K562 (cell line): ENCODE measurements around the gene PRCP. TPM values are rescaled to one million over a fixed set of nuclear protein-coding genes. Genes with fewer than 3 reads are reported as not detected.

Experiments used
- ATAC-seq: fragments of 200-7000 bp; cut with Tn5 transposase; 3 replicates; pipeline ENCODE4 v1.9.1; 2020; ENCODE audit warnings: moderate library complexity
- BruUV-seq: library from RNA; stranded (reverse); fragments of 400-500 nt; replicated peaks from 2 replicates; lab custom pipeline; 2021; lab: Mats Ljungman, UMichigan
- CTCF ChIA-PET: fragments of 300-600 bp; formaldehyde crosslinking; extraction: SDS; loops from one replicate; lab custom pipeline; 2021; ENCODE audit warnings: low intra/inter-chr PET ratio; lab: Yijun Ruan, JAX
- POLR2A ChIA-PET: fragments of 300-600, 350-650 bp; sonication (Branson Sonifier 250); formaldehyde crosslinking; extraction: SDS; loops from one replicate; lab custom pipeline; 2021; ENCODE audit warnings: antibody characterized with exemption, inconsistent platforms; lab: Yijun Ruan, JAX
- DNase-seq, 4 experiments: peaks; one replicate each; pipeline versions ENCODE4 v3.0.0 to v3.0.0-alpha.2; 2011 to 2018; ENCODE audit warnings: low spot score in 3 of 4, mixed read lengths in 3 of 4; ENCODE audit errors: extremely low read depth in 1 of 4
- FAIRE-seq: peaks from 2 replicates; lab custom pipeline; 2011; peaks lifted over from hg19 to GRCh38; lab: Jason Lieb, UNC
- H2AFZ ChIP-seq: 2 replicates; pipeline ENCODE4 v1.6.0; 2011; ENCODE audit warnings: low read depth, low read length, control low read depth, inconsistent platforms
- H3K27ac ChIP-seq: fragments of 200-600 bp; 3 replicates; pipeline ENCODE4 v1.8.0; 2011; ENCODE audit warnings: low read depth, mild to moderate bottlenecking, control low read depth, inconsistent platforms, low read length, moderate library complexity, mixed read lengths; ENCODE audit errors: extremely low read depth
- H3K27me3 ChIP-seq, 2 experiments: fragments of 300-600 bp in 1 of 2; 2 replicates in 1 of 2; 3 replicates in 1 of 2; pipeline versions ENCODE4 v1.6.0 to v1.8.0; 2011; ENCODE audit warnings: inconsistent platforms in 2 of 2, low read length in 2 of 2, mild to moderate bottlenecking in 1 of 2, mixed read lengths in 1 of 2, moderate library complexity in 1 of 2; ENCODE audit not compliant: control insufficient read depth in 2 of 2, insufficient read depth in 2 of 2
- H3K36me3 ChIP-seq: fragments of 300-600 bp; 3 replicates; pipeline ENCODE4 v1.8.0; 2011; ENCODE audit warnings: mild to moderate bottlenecking, low read length, inconsistent platforms; ENCODE audit not compliant: control insufficient read depth, insufficient read depth
- H3K4me1 ChIP-seq, 2 experiments: fragments of 200-600 bp in 1 of 2; replicated peaks in 1 of 2; 2 replicates in 1 of 2; 3 replicates in 1 of 2; pipeline versions ENCODE4 v1.5.1 to v1.8.0; 2011; ENCODE audit warnings: inconsistent platforms in 2 of 2, low read length in 2 of 2, mild to moderate bottlenecking in 1 of 2, mixed read lengths in 1 of 2, moderate library complexity in 1 of 2; ENCODE audit not compliant: control insufficient read depth in 2 of 2, insufficient read depth in 2 of 2
- H3K4me2 ChIP-seq: 2 replicates; pipeline ENCODE4 v1.6.1; 2011; ENCODE audit warnings: low read length, control low read depth, inconsistent platforms, mixed read lengths; ENCODE audit not compliant: insufficient read depth
- H3K4me3 ChIP-seq: fragments of 200-600 bp; sonication (generic), shearing (Covaris generic); 2 replicates; pipeline ENCODE4 v1.5.1; 2016; ENCODE audit warnings: control low read depth, inconsistent platforms
- H3K79me2 ChIP-seq: fragments of 200-600 bp; 3 replicates; pipeline ENCODE4 v1.8.0; 2011; ENCODE audit warnings: low read length, inconsistent platforms; ENCODE audit not compliant: control insufficient read depth, insufficient read depth
- H3K9ac ChIP-seq, 2 experiments: 2 replicates each; pipeline versions ENCODE4 v1.6.0 to v1.6.1; 2011; ENCODE audit warnings: low read depth in 2 of 2, low read length in 2 of 2, control low read depth in 1 of 2, inconsistent platforms in 1 of 2, mild to moderate bottlenecking in 1 of 2, mixed read lengths in 1 of 2; ENCODE audit not compliant: insufficient read depth in 1 of 2
- H3K9me1 ChIP-seq: one replicate; pipeline ENCODE4 v1.6.0; 2011; ENCODE audit warnings: inconsistent platforms, mild to moderate bottlenecking, low read length, moderate library complexity; ENCODE audit not compliant: control insufficient read depth, insufficient read depth
- H3K9me3 ChIP-seq: replicated peaks from 2 replicates; pipeline ENCODE4 v1.5.1; 2011; ENCODE audit warnings: low read depth, low read length, inconsistent platforms; ENCODE audit not compliant: control insufficient read depth, insufficient read depth
- H4K20me1 ChIP-seq: replicated peaks from 2 replicates; pipeline ENCODE4 v1.6.1; 2011; ENCODE audit warnings: low read length, inconsistent platforms, mixed read lengths; ENCODE audit not compliant: control insufficient read depth, insufficient read depth
- BRF1 ChIP-seq: IDR thresholded peaks from 3 replicates; pipeline ENCODE4 v1.6.1; 2011; ENCODE audit warnings: borderline replicate concordance, mild to moderate bottlenecking; ENCODE audit not compliant: insufficient read length; ENCODE audit errors: extremely low read depth
- HDAC3 ChIP-seq: fragments of 450-650 bp; IDR thresholded peaks from 2 replicates; pipeline ENCODE4 v1.6.1; 2018; ENCODE audit warnings: borderline replicate concordance, mild to moderate bottlenecking, moderate library complexity; ENCODE audit not compliant: partially characterized antibody
- HES1 ChIP-seq: fragments of 450-650 bp; IDR thresholded peaks from 2 replicates; pipeline ENCODE4 v1.6.1; 2016; ENCODE audit warnings: low read depth, mild to moderate bottlenecking, moderate library complexity
- LEF1 ChIP-seq: fragments of 450-650 bp; IDR thresholded peaks from 2 replicates; pipeline ENCODE4 v1.6.1; 2016; ENCODE audit warnings: mild to moderate bottlenecking
- PHB2 ChIP-seq: fragments of 450-650 bp; IDR thresholded peaks from 2 replicates; pipeline ENCODE4 v1.6.1; 2017; ENCODE audit warnings: low read depth
- RBFOX2 ChIP-seq: fragments of 200-400 bp; formaldehyde crosslinking; IDR thresholded peaks from 2 replicates; pipeline ENCODE4 v1.6.1; 2017; ENCODE audit warnings: low read depth, mild to moderate bottlenecking, low read length, moderate library complexity
- RBM34 ChIP-seq: fragments of 200-400 bp; formaldehyde crosslinking; IDR thresholded peaks from 2 replicates; pipeline ENCODE4 v1.6.1; 2018; ENCODE audit warnings: low read length, borderline replicate concordance; ENCODE audit not compliant: insufficient read depth
- SP1 ChIP-seq: sonication (generic); formaldehyde crosslinking; IDR thresholded peaks from 2 replicates; pipeline ENCODE4 v1.8.1; 2022; ENCODE audit warnings: mild to moderate bottlenecking, missing genetic modification reagents
- ZBTB40 ChIP-seq, 2 experiments: fragments of 450-650 bp in 1 of 2; sonication (generic) in 1 of 2; formaldehyde crosslinking in 1 of 2; IDR thresholded peaks; 2 replicates each; pipeline versions ENCODE4 v1.7.1 to v1.9.0; 2016 to 2022; ENCODE audit warnings: inconsistent platforms in 1 of 2, mild to moderate bottlenecking in 1 of 2, missing genetic modification reagents in 1 of 2
- ZBTB9 ChIP-seq: fragments of 450-650 bp; formaldehyde crosslinking; IDR thresholded peaks from 2 replicates; pipeline ENCODE4 v1.4.0; 2020; ENCODE audit warnings: mild to moderate bottlenecking, moderate library complexity
- ZNF174 ChIP-seq: fragments of 250-450 bp; sonication (Bioruptor Pico); IDR thresholded peaks from 2 replicates; pipeline ENCODE4 v1.4.0; 2020; ENCODE audit warnings: mild to moderate bottlenecking
- ZNF239 ChIP-seq: fragments of 250-450 bp; sonication (Bioruptor Pico); IDR thresholded peaks from 2 replicates; pipeline ENCODE4 v1.4.0; 2020; ENCODE audit warnings: mild to moderate bottlenecking
- WGBS: fragments of 100-300 bp; shearing (Covaris generic); methylation state at CpG from one replicate; pipeline ENCODE4 v1.1.6; 2016; ENCODE audit warnings: low coverage, mixed read lengths; ENCODE audit not compliant: insufficient coverage; ENCODE audit errors: missing lambda C conversion rate; 5-methylcytosine and 5-hydroxymethylcytosine counted together
- in situ Hi-C: fragments of 300-500 bp; cut with MboI; formaldehyde crosslinking; loops from 4 replicates; pipeline ENCODE4 v1.15.0; 2018; ENCODE audit warnings: inconsistent platforms, mixed read lengths
- intact Hi-C: fragments of 100-400 bp; cut with micrococcal nuclease; formaldehyde crosslinking; loops from 2 replicates; pipeline ENCODE4 v1.14.2; 2022
- polyA plus RNA-seq, 8 experiments: library from polyadenylated mRNA; depleted of rRNA in 4 of 8; stranded (reverse) in 5 of 8; unstranded in 3 of 8; fragments of >200 nt; fragmentation: Nextera tagmentation in 2 of 8; fragmentation: Illumina TruSeq in 1 of 8; extraction: Ambion mirVana in 2 of 8; extraction: Trizol in 1 of 8; gene quantifications; 2 replicates each; pipeline versions ENCODE4 v1.2.1 to v1.2.3, GENCODE V29; 2011 to 2014; ENCODE audit warnings: inconsistent platforms in 1 of 8, missing spikeins in 1 of 8
- total RNA-seq, 7 experiments: library from RNA; depleted of rRNA in 6 of 7; stranded (reverse); fragments of >200 nt in 6 of 7; fragmentation: Illumina TruSeq in 2 of 7; extraction: Trizol in 2 of 7; gene quantifications; 2 replicates each; pipeline versions ENCODE4 v1.2.1 to v1.2.3, GENCODE V29; 2011 to 2021; ENCODE audit warnings: low replicate concordance in 1 of 7

The PRCP gene
- total and polyA plus RNA-seq, 9 of the 15 experiments (the other 6 are each of a cell fraction or from before 2014, with no cell fraction given) = 9.5 to 43.1 (median 23.2) TPM

GRCh38 chr11:82929121-82929520, 28.9 kb upstream of the PRCP start:
- H3K9ac ChIP-seq = no peak overlapping the region
- no peaks in the 10 kb centered on the region for H3K79me2 ChIP-seq
- intact Hi-C loops = no loop called here
- H3K27ac ChIP-seq = no peak overlapping the region
- in situ Hi-C loops = no loop called here
- no peaks in the 10 kb centered on the region for H3K27me3 ChIP-seq
- ChIA-PET POLR2A (no interaction called here), CTCF (no interaction called here)
- no peaks in the 10 kb centered on the region for H4K20me1 ChIP-seq
- H3K4me3 ChIP-seq = no peak overlapping the region
- H3K9me1 ChIP-seq = no peaks in the 10 kb centered on the region
- BruUV-seq = no TSS peak
- H3K36me3 ChIP-seq = peaks cover 65% of the 10 kb centered on the region
- no peak overlapping the region for H2AFZ ChIP-seq
- FAIRE-seq = no peak
- ATAC-seq = no peak
- H3K9me3 ChIP-seq = no peaks in the 10 kb centered on the region
- peaks cover 0 to 9% of the 10 kb centered on the region in 2 experiments; a peak in 2 of 5 replicates for H3K4me1 ChIP-seq
- H3K4me2 ChIP-seq = no peak overlapping the region
- DNase-seq = no peak
- WGBS = 100% methylated on average over 8 of the region's 10 CpGs
- no peak for TF ChIP-seq BRF1
- TF ChIP-seq ZBTB40 (IDR thresholded peaks at IDR 0.05) = no peak
- no peak for TF ChIP-seq ZBTB40 (CRISPR knock-in tag; IDR thresholded peaks at IDR 0.05)
- TF ChIP-seq HDAC3 = no peak
- no peak for TF ChIP-seq LEF1
- no peak for TF ChIP-seq RBM34
- TF ChIP-seq ZBTB9 (CRISPR knock-in tag) = no peak
- no peak for TF ChIP-seq PHB2
- no peak for TF ChIP-seq RBFOX2
- no peak for TF ChIP-seq ZNF174 (CRISPR knock-in tag)
- no peak for TF ChIP-seq SP1 (CRISPR knock-in tag)
- no peak for TF ChIP-seq HES1
- no peak for TF ChIP-seq ZNF239
